ENCODE data around the gene SLC6A3. TPM values are rescaled to one million over a fixed set of nuclear protein-coding genes. Genes with fewer than 3 reads are reported as not detected.

The SLC6A3 gene
- total and polyA plus RNA-seq, 9 of the 15 experiments (the other 6 are each of a cell fraction or from before 2014, with no cell fraction given): not detected

DNA sequence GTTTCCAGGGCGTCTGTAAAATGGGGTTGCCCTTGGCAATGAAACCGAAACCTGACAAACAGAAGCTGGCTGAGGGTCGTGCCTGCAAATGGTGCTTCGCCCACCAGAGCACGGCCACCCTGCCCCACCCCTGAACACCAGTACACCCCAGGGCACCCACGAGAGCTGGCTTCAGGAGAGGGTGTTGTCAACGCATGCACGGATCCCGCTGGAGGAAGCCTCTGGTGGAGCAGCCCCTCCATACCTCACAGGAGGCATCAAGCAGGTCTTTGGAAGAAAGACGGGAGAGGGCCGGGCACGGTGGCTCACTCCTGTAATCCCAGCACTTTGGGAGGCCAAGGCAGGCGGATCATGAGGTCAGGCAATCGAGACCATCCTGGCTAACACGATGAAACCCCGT, 8.6 kb downstream of the SLC6A3 start (continued):
- no peak for TF ChIP-seq HOXB6 (CRISPR knock-in tag; IDR thresholded peaks at IDR 0.05; ENCODE audit: borderline replicate concordance)
- TF ChIP-seq, protein P1, sequence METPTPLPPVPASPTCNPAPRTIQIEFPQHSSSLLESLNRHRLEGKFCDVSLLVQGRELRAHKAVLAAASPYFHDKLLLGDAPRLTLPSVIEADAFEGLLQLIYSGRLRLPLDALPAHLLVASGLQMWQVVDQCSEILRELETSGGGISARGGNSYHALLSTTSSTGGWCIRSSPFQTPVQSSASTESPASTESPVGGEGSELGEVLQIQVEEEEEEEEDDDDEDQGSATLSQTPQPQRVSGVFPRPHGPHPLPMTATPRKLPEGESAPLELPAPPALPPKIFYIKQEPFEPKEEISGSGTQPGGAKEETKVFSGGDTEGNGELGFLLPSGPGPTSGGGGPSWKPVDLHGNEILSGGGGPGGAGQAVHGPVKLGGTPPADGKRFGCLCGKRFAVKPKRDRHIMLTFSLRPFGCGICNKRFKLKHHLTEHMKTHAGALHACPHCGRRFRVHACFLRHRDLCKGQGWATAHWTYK (CRISPR knock-in tag; IDR thresholded peaks at IDR 0.05): no peak
- no peak for TF ChIP-seq ZNF282 (CRISPR knock-in tag; IDR thresholded peaks at IDR 0.05)
- no peak for TF ChIP-seq CBX8 (IDR thresholded peaks at IDR 0.05; ENCODE audit: borderline replicate concordance, extremely low read depth, low read depth, low read length, poor library complexity, severe bottlenecking)

DNA sequence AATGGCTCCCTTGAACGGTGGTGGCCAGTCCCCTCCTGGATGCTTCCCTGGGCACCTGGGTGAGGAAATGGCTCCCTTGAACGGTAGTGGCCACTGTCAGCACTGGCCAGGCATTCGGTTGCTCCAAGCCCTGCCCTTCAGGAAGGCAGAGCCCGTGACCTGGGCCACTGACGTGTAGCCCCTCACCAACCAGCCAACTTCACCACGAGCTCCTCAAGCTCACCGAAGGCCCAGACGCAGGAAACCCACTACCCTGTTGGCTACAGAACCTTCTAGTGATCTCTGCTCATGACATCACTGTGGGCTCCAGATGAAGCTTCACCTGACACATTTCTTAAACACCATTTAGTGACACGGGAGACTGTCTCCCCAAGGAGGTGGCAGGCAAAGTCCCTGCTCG, 9.2 kb downstream of the SLC6A3 start:
- POLR2A ChIA-PET: no interaction called here
- Histone ChIP-seq H3K9ac (ENCODE audit: insufficient read depth in 1 of 2, low read depth in 2 of 2, low read length in 2 of 2) (no peak overlapping the region), H3K36me3 (ENCODE audit: control insufficient read depth, insufficient read depth, low read length) (no peaks in the 10 kb centered on the region)

More for the DNA sequence above, 9.2 kb downstream of the SLC6A3 start:
- no peaks in the 10 kb centered on the region for H3K79me2 ChIP-seq (ENCODE audit: control insufficient read depth, insufficient read depth, low read length)
- no peak overlapping the region for H3K4me2 ChIP-seq (ENCODE audit: insufficient read depth, low read length)
- TF ChIP-seq TRIM24 (IDR thresholded peaks at IDR 0.05) (no peak), CBX2 (IDR thresholded peaks at IDR 0.05; ENCODE audit: insufficient read depth, low read length, poor library complexity, severe bottlenecking) (no peak), U2AF2 (optimal IDR thresholded peaks at IDR 0.05; ENCODE audit: low read depth, low read length) (no peak), ZNF316 (IDR thresholded peaks at IDR 0.05) (no peak)
- H3K9me3 ChIP-seq (replicated peaks; ENCODE audit: control insufficient read depth, insufficient read depth, low read depth, low read length): no peaks in the 10 kb centered on the region
- no peak overlapping the region for H3K4me3 ChIP-seq
- H3K9me1 ChIP-seq (ENCODE audit: control insufficient read depth, insufficient read depth, low read length): no peaks in the 10 kb centered on the region
- H4K20me1 ChIP-seq (replicated peaks; ENCODE audit: control insufficient read depth, insufficient read depth, low read length): no peaks in the 10 kb centered on the region; the same call in 1 of the 2 replicates
- FAIRE-seq: no peak
- intact Hi-C loops (cut with micrococcal nuclease): no loop called here
- CTCF ChIA-PET (ENCODE audit: low intra/inter-chr PET ratio): no interaction called here
- H3K27ac ChIP-seq (ENCODE audit: extremely low read depth, low read depth, low read length): no peak overlapping the region
- no peaks in the 10 kb centered on the region; a peak in 1 of 5 replicates for H3K4me1 ChIP-seq (replicated peaks in 1 of 2; ENCODE audit: control insufficient read depth in 2 of 2, insufficient read depth in 2 of 2, low read length in 2 of 2)
- peaks cover 38 to 67% of the 10 kb centered on the region in 2 experiments for H3K27me3 ChIP-seq (ENCODE audit: control insufficient read depth in 2 of 2, insufficient read depth in 2 of 2, low read length in 2 of 2)
- no peak overlapping the region for H2AFZ ChIP-seq (ENCODE audit: low read depth, low read length)
- in situ Hi-C loops (cut with MboI): no loop called here
- WGBS (ENCODE audit: insufficient coverage, low coverage, missing lambda C conversion rate): 6% methylated on average over 9 of the region's 10 CpGs
- no peak for DNase-seq (ENCODE audit: extremely low read depth in 1 of 4, low spot score in 3 of 4)
- BruUV-seq (replicated peaks): no TSS peak
- ATAC-seq: no peak
